ENCODE data around the gene IRX6. TPM values are rescaled to one million over a fixed set of nuclear protein-coding genes. Genes with fewer than 3 reads are reported as not detected.

The IRX6 gene
- total and polyA plus RNA-seq, 2 of the 4 experiments (the other 2 are of a cell fraction), result not detected

GRCh38 chr16:55379876-55380390 lies 55.9 kb downstream of the IRX6 start:
- Histone ChIP-seq H3K27me3 (ENCODE audit: control insufficient read depth, insufficient read depth, low read length) (no peaks in the 10 kb centered on the region; the same call in 1 of the 2 replicates), H2AFZ (replicated peaks; ENCODE audit: low read length, poor library complexity) (no peak overlapping the region), H2BK15ac (ENCODE audit: low read depth, low read length) (no peak overlapping the region), H4K8ac (ENCODE audit: low read depth in 2 of 2, low read length in 2 of 2) (no peak overlapping the region), H3K79me1 (ENCODE audit: low read depth in 1 of 2, low read length in 2 of 2) (no peaks in the 10 kb centered on the region), H4K20me1 (ENCODE audit: insufficient read depth, low read length) (no peaks in the 10 kb centered on the region), H2BK5ac (ENCODE audit: low read depth, low read length, poor library complexity, severe bottlenecking) (no peak overlapping the region), H3K56ac (ENCODE audit: extremely low read depth, insufficient read depth, low read length) (no peak overlapping the region), H3K4me2 (ENCODE audit: low read depth, low read length) (no peak overlapping the region), H3K4me3 (ENCODE audit: insufficient read depth, low read depth, low read length) (no peak overlapping the region), H4K91ac (ENCODE audit: insufficient read depth, low read depth, low read length) (no peak overlapping the region), H3K14ac (replicated peaks; ENCODE audit: low read depth, low read length) (no peak overlapping the region), H3K9me1 (ENCODE audit: insufficient read depth, low read length) (no peaks in the 10 kb centered on the region), H3K18ac (ENCODE audit: low read depth, low read length) (no peak overlapping the region), H4K5ac (ENCODE audit: low read depth, low read length) (no peak overlapping the region), H2AK9ac (replicated peaks; ENCODE audit: low read depth, low read length, poor library complexity) (no peak overlapping the region), H3K9ac (ENCODE audit: low read depth, low read length) (no peak overlapping the region), H2AK5ac (ENCODE audit: low read depth, low read length) (no peak overlapping the region), H3K23ac (ENCODE audit: low read depth, low read length) (no peak overlapping the region), H2BK20ac (ENCODE audit: low read depth, low read length) (no peak overlapping the region), H3K4ac (ENCODE audit: low read depth, low read length) (no peak overlapping the region), H3K4me1 (ENCODE audit: control insufficient read depth, insufficient read depth, low read length) (no peaks in the 10 kb centered on the region), H3K36me3 (ENCODE audit: control insufficient read depth, insufficient read depth, low read length) (no peaks in the 10 kb centered on the region), H3K27ac (ENCODE audit: insufficient read depth, low read length) (no peak overlapping the region), H3K9me3 (ENCODE audit: control insufficient read depth, insufficient read depth, low read length) (no peaks in the 10 kb centered on the region), H2BK120ac (ENCODE audit: low read depth, low read length) (no peak overlapping the region)
- BruUV-seq (replicated peaks), result no TSS peak
- POLR2A ChIA-PET (ENCODE audit: unreplicated experiment), result no interaction called here
- no peak for ATAC-seq (ENCODE audit: low read depth)
- CTCF ChIA-PET, result no interaction called here
- no CpG with 5 or more reads among the region's 7 CpGs for WGBS, 2 experiments (ENCODE audit: extremely low coverage in 2 of 2, insufficient read length in 1 of 2)
- dilution Hi-C loops (cut with HindIII; ENCODE audit: low sequenced_read_pairs, unreplicated experiment), result no loop called here
- TF ChIP-seq FOS (IDR thresholded peaks at IDR 0.05; ENCODE audit: low read depth, low read length) (no peak), CEBPB (IDR thresholded peaks at IDR 0.05; ENCODE audit: low read depth, low read length) (no peak), MAFK (IDR thresholded peaks at IDR 0.05; ENCODE audit: low read depth, low read length) (no peak), MXI1 (IDR thresholded peaks at IDR 0.05; ENCODE audit: borderline replicate concordance, low read depth, low read length) (no peak), RAD21 (IDR thresholded peaks at IDR 0.05; ENCODE audit: low read length) (no peak)
- intact Hi-C loops (cut with micrococcal nuclease), result no loop called here
- no peak for DNase-seq
- in situ Hi-C loops (cut with MboI; ENCODE audit: low sequenced_read_pairs), result no loop called here

Small RNA genes within 50 kb of the gene (microRNA-seq; reads per million reads assigned to microRNA genes)
- gene RN7SL841P (ENCODE audit: insufficient read depth, insufficient read length), result not detected

Small RNA genes within 50 kb of the gene (small RNA-seq; reads per million reads assigned to genes)
- gene RN7SL841P, result 0 reads per million in 5 experiments

Other genes with a start within 250 kb of the IRX6 start
- gene MMP2, start 155.0 kb downstream of the IRX6 start, total RNA-seq (2012; rRNA removed), result 164 and 240 TPM in 2 replicates
- gene MMP2, start 155.0 kb downstream of the IRX6 start, polyA plus RNA-seq (2012; rRNA removed), result 567 and 574 TPM in 2 replicates
- 8.6 and 15.6 TPM in 2 replicates for gene LPCAT2, start 184.9 kb downstream of the IRX6 start, total RNA-seq (2012; rRNA removed)
- gene LPCAT2, start 184.9 kb downstream of the IRX6 start, polyA plus RNA-seq (2012; rRNA removed), result 6.0 and 8.7 TPM in 2 replicates
- gene CAPNS2, start 242.5 kb downstream of the IRX6 start, total RNA-seq (2012; rRNA removed), result 0.56 and 0.72 TPM in 2 replicates
- gene CAPNS2, start 242.5 kb downstream of the IRX6 start, polyA plus RNA-seq (2012; rRNA removed), result 0.09 TPM in 1 of 2 replicates, not detected in the other